Vagina (tissue), 2 donors: ENCODE results near the gene ARPC1A.

Experiments used
- CTCF ChIP-seq, 3 experiments: fragments of 450-650 bp in 2 of 3; fragments of 200-600 bp in 1 of 3; sonication (generic) in 1 of 3; IDR thresholded peaks; one replicate each; pipeline ENCODE4 v1.5.1; 2017 to 2019; ENCODE audit warnings: antibody characterized with exemption in 3 of 3, mild to moderate bottlenecking in 2 of 3, moderate library complexity in 2 of 3
- POLR2AphosphoS5 ChIP-seq, 2 donors: sonication (generic); formaldehyde crosslinking; IDR thresholded peaks; one replicate each; pipeline ENCODE4 v1.9.0; 2017; ENCODE audit warnings: antibody characterized with exemption in 2 of 2, mild to moderate bottlenecking in 2 of 2, low read depth in 1 of 2; ENCODE audit not compliant: insufficient read depth in 1 of 2

- TF ChIP-seq CTCF (IDR thresholded peaks at IDR 0.05) (no peak), POLR2AphosphoS5 (IDR thresholded peaks at IDR 0.05; ENCODE audit: insufficient read depth in 1 of 2, low read depth in 1 of 2) (no peak)
These were observed 61.0 kb downstream of the ARPC1A start for GRCh38 chr7:99386584-99387238.
